Stomach (tissue), 4 donors: Measurements from ENCODE around the gene KCND2.

Source experiments
- POLR2A ChIP-seq, 4 donors: fragments of 450-650 bp; IDR thresholded peaks; one replicate each; pipeline ENCODE4 v1.6.1; 2016; ENCODE audit warnings: antibody characterized with exemption in 4 of 4, control low read depth in 2 of 4, mild to moderate bottlenecking in 1 of 4, moderate library complexity in 1 of 4
- POLR2AphosphoS5 ChIP-seq, 3 donors: sonication (generic); formaldehyde crosslinking; IDR thresholded peaks; one replicate each; pipeline ENCODE4 v1.6.1; 2016; ENCODE audit warnings: antibody characterized with exemption in 3 of 3

GRCh38 chr7:120370954-120371353 is 98.0 kb downstream of the KCND2 start:
- TF ChIP-seq POLR2AphosphoS5 (IDR thresholded peaks at IDR 0.05) (no peak), POLR2A (IDR thresholded peaks at IDR 0.05) (no peak)
